Testis (tissue), 3 donors: ENCODE measurements around the gene LFNG. TPM values are rescaled to one million over a fixed set of nuclear protein-coding genes. Genes with fewer than 3 reads are reported as not detected.

Experiments used
- DNase-seq: peaks from one replicate; pipeline ENCODE4 v3.0.0-alpha.2; 2019
- H3K27ac ChIP-seq, 2 donors: fragments of 200-600 bp; sonication (generic); one replicate each; pipeline ENCODE4 v1.5.1; 2019
- H3K27me3 ChIP-seq: fragments of 200-600 bp; sonication (generic); one replicate; pipeline ENCODE4 v1.5.1; 2019
- H3K36me3 ChIP-seq: fragments of 200-600 bp; sonication (generic); one replicate; pipeline ENCODE4 v1.5.1; 2017; ENCODE audit warnings: low read depth; ENCODE audit errors: missing control alignments
- H3K4me1 ChIP-seq: fragments of 200-600 bp; sonication (generic); one replicate; pipeline ENCODE4 v1.5.1; 2019
- H3K4me3 ChIP-seq, 2 donors: fragments of 200-600 bp; sonication (generic); one replicate each; pipeline ENCODE4 v1.5.1; 2017 to 2019
- H3K9me3 ChIP-seq: fragments of 200-600 bp; sonication (generic); one replicate; pipeline ENCODE4 v1.5.1; 2017
- POLR2A ChIP-seq: fragments of 450-650 bp; IDR thresholded peaks from one replicate; pipeline ENCODE4 v1.6.1; 2017; ENCODE audit warnings: antibody characterized with exemption, mild to moderate bottlenecking, moderate library complexity
- WGBS, 2 donors: methylation state at CpG; one replicate each; pipeline ENCODE4 v1.1.5; 2018; 5-methylcytosine and 5-hydroxymethylcytosine counted together
- intact Hi-C: fragments of 100-400 bp; cut with DNase I; formaldehyde crosslinking; loops from one replicate; pipeline ENCODE4 v1.15.1; 2023; ENCODE audit warnings: low total_unique reads
- polyA plus RNA-seq: library from polyadenylated mRNA; stranded (reverse); fragments of 350-450 nt; fragmentation: Illumina TruSeq; extraction: RNeasy Lipid Tissue Mini Kit (QIAGEN cat#74804); gene quantifications from one replicate; pipeline ENCODE4 v1.2.3, GENCODE V29; 2014; ENCODE audit warnings: low read depth, low replicate concordance; ENCODE audit not compliant: insufficient read depth
- total RNA-seq, 2 donors: library from RNA; depleted of rRNA; stranded (reverse); fragments of >200 nt; gene quantifications; one replicate each; pipeline ENCODE4 v1.2.3, GENCODE V29; 2016
- TF ChIP-seq, protein P1 (sequence below), 3 experiments: fragments of 450-650 bp in 2 of 3; fragments of 200-600 bp in 1 of 3; sonication (generic) in 1 of 3; IDR thresholded peaks; one replicate each; pipeline ENCODE4 v1.5.1; 2016 to 2019; ENCODE audit warnings: antibody characterized with exemption in 3 of 3, mild to moderate bottlenecking in 2 of 3, moderate library complexity in 1 of 3

Gene LFNG
- total and polyA plus RNA-seq, 3 donors from 2014 or later: 10.1 to 34.1 (median 18.3) TPM

DNA sequence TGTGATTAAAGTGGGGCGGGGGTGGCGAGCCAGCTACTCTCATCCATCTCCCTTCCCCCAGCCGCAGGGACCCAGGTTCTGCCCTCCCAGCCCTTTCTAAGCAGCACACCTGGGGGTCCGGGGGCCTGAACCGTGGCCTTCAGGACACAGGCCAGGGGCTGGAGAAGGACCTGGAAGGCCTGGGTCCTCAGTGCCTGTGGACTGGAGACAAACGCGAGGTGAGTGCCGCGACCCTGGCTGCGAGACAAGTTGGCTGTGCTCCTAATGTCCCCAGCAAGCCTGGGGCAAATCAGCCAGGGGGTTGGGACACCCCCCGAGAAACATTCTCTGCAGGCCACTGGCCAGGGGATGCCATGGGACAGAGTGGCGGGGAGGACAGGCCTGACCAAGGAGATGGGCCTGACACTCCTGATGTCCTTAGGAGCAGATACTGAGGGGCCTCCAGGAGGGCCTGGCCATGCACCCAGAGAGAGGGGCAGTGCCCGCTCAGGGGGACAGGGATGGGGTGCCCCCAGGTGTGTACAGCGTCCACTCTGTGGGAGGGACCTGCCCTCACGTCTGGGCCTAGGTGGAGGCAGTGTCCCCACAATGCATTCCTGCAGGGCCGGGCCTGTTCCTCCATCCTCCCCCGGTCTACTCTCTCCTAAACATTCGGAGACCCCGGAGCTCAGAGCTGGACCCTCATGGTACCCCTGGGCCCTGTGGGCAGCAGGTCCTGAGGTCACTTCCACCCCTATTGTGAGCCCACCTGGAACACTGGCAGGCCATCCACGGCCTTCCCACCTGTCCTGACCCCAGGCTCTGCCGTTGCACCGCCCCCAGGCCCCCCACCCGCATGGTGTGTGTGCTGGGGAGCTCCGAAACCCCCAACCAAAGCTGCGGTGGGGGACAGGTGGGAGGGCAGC, 22.7 kb downstream of the LFNG start:
- Histone ChIP-seq H3K27me3 (no peaks in the 10 kb centered on the region), H3K4me3 (no peak overlapping the region), H3K36me3 (no peaks in the 10 kb centered on the region), H3K4me1 (peaks cover 6% of the 10 kb centered on the region), H3K27ac (no peak overlapping the region), H3K9me3 (no peaks in the 10 kb centered on the region)
- WGBS, 2 donors: 74 to 87% methylated on average over 11 to 25 of the region's 25 CpGs
- DNase-seq: no peak
- intact Hi-C loops: no loop called here
- TF ChIP-seq POLR2A: no peak
- TF ChIP-seq, protein P1, sequence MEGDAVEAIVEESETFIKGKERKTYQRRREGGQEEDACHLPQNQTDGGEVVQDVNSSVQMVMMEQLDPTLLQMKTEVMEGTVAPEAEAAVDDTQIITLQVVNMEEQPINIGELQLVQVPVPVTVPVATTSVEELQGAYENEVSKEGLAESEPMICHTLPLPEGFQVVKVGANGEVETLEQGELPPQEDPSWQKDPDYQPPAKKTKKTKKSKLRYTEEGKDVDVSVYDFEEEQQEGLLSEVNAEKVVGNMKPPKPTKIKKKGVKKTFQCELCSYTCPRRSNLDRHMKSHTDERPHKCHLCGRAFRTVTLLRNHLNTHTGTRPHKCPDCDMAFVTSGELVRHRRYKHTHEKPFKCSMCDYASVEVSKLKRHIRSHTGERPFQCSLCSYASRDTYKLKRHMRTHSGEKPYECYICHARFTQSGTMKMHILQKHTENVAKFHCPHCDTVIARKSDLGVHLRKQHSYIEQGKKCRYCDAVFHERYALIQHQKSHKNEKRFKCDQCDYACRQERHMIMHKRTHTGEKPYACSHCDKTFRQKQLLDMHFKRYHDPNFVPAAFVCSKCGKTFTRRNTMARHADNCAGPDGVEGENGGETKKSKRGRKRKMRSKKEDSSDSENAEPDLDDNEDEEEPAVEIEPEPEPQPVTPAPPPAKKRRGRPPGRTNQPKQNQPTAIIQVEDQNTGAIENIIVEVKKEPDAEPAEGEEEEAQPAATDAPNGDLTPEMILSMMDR (IDR thresholded peaks at IDR 0.05): no peak

- no peaks in the 10 kb centered on the region for H3K9me3 ChIP-seq
- intact Hi-C loops: no loop called here
- H3K4me3 ChIP-seq: no peak overlapping the region
- no peaks in the 10 kb centered on the region for H3K36me3 ChIP-seq
- H3K27ac ChIP-seq: no peak overlapping the region
- WGBS, 2 donors: 72 to 74% methylated on average over 20 to 41 of the region's 53 CpGs
- no peak for DNase-seq
- TF ChIP-seq POLR2A: no peak
- TF ChIP-seq, protein P1 (IDR thresholded peaks at IDR 0.05): no peak
- H3K4me1 ChIP-seq: peaks cover 6% of the 10 kb centered on the region
- no peaks in the 10 kb centered on the region for H3K27me3 ChIP-seq
These were observed 23.6 kb downstream of the LFNG start for GRCh38 chr7:2542916-2543871.

- H3K27ac ChIP-seq: no peak overlapping the region
- no peaks in the 10 kb centered on the region for H3K27me3 ChIP-seq
- H3K36me3 ChIP-seq: no peaks in the 10 kb centered on the region
- 94 to 97% methylated on average over 15 to 23 of the region's 23 CpGs for WGBS, 2 donors
- intact Hi-C loops: no loop called here
- DNase-seq: no peak
- H3K4me3 ChIP-seq: no peak overlapping the region
- peaks cover 6% of the 10 kb centered on the region for H3K4me1 ChIP-seq
- H3K9me3 ChIP-seq: no peaks in the 10 kb centered on the region
- TF ChIP-seq, protein P1 (IDR thresholded peaks at IDR 0.05): no peak
- no peak for TF ChIP-seq POLR2A
These were observed 25.1 kb downstream of the LFNG start for GRCh38 chr7:2544541-2545188.

DNA sequence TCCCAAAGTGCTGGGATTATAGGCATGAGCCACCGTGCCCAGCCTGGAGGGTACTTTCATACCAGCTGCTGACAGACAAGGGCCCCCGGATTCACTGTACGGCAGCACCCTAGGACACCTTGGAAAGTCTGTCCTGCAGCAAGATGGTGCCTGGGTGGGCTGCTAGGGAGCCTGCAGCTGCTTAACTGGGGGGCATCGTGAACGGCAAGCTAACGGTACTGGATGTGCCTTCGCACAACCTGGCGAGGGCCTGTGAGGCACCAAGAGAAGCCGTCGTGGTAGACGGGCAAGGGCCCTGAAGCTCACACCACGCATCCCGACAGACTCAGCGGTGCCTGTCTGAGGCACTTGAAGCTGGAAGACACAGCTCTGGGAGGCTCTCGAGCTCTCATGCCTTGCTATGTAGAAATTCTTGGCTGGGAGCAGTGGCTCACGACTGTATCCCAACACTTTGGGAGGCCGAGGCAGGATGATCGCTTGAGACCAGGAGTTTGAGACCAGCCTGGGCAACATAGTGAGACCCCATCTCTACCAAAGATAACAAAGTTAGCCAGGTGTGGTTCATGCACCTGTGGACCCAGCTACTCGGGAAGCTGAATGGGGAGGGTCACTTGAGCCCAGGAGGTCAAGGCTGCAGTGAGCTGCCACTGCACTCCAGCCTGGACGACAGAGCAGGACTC, 26.3 kb downstream of the LFNG start:
- DNase-seq: no peak
- peaks cover 6% of the 10 kb centered on the region for H3K4me1 ChIP-seq
- no peaks in the 10 kb centered on the region for H3K36me3 ChIP-seq
- 88 to 91% methylated on average over 10 to 20 of the region's 20 CpGs for WGBS, 2 donors
- no peaks in the 10 kb centered on the region for H3K27me3 ChIP-seq
- no peaks in the 10 kb centered on the region for H3K9me3 ChIP-seq
- no peak overlapping the region for H3K27ac ChIP-seq
- no peak overlapping the region for H3K4me3 ChIP-seq
- intact Hi-C loops: no loop called here
- TF ChIP-seq, protein P1 (IDR thresholded peaks at IDR 0.05): no peak
- TF ChIP-seq POLR2A: no peak
